Upper lobe of right lung (tissue), 1 donor: ENCODE data around the gene CCDC24. TPM values are rescaled to one million over a fixed set of nuclear protein-coding genes. Genes with fewer than 3 reads are reported as not detected.

ENCODE experiments used
- ATAC-seq: fragments of 200-7000 bp; cut with Tn5 transposase; one replicate; pipeline ENCODE4 v1.9.1; 2020; ENCODE audit warnings: mild to moderate bottlenecking, moderate library complexity
- DNase-seq: peaks from one replicate; pipeline ENCODE4 v3.0.0-alpha.2; 2020
- H3K27ac ChIP-seq: fragments of 200-600 bp; one replicate; pipeline ENCODE4 v1.8.0; 2022
- H3K27me3 ChIP-seq: fragments of 200-600 bp; one replicate; pipeline ENCODE4 v1.8.0; 2022; ENCODE audit warnings: mild to moderate bottlenecking
- H3K36me3 ChIP-seq: fragments of 200-600 bp; one replicate; pipeline ENCODE4 v1.8.0; 2022
- H3K4me1 ChIP-seq: fragments of 200-600 bp; one replicate; pipeline ENCODE4 v1.8.0; 2022
- H3K4me3 ChIP-seq: fragments of 200-600 bp; one replicate; pipeline ENCODE4 v1.8.0; 2022; ENCODE audit warnings: mild to moderate bottlenecking
- H3K9me3 ChIP-seq: fragments of 200-600 bp; one replicate; pipeline ENCODE4 v1.8.0; 2022
- CTCF ChIP-seq: fragments of 200-600 bp; IDR thresholded peaks from one replicate; pipeline ENCODE4 v1.8.0; 2022; ENCODE audit warnings: antibody characterized with exemption
- intact Hi-C: fragments of 100-400 bp; cut with DNase I; formaldehyde crosslinking; loops from one replicate; pipeline ENCODE4 v1.11.0; 2022
- total RNA-seq: library from RNA; stranded (reverse); fragmentation: NEBNext Ultra II Directional; extraction: Animal tissue kit (Norgen Biotek cat#: 25700); gene quantifications from one replicate; pipeline ENCODE4 v1.2.1, GENCODE V29; 2021
- donor health status: DM: no; HTN: yes; CAD: no; lungs with severe emphysema.

The CCDC24 gene
- total RNA-seq, 1 donor from 2014 or later = 5.3 TPM

DNA sequence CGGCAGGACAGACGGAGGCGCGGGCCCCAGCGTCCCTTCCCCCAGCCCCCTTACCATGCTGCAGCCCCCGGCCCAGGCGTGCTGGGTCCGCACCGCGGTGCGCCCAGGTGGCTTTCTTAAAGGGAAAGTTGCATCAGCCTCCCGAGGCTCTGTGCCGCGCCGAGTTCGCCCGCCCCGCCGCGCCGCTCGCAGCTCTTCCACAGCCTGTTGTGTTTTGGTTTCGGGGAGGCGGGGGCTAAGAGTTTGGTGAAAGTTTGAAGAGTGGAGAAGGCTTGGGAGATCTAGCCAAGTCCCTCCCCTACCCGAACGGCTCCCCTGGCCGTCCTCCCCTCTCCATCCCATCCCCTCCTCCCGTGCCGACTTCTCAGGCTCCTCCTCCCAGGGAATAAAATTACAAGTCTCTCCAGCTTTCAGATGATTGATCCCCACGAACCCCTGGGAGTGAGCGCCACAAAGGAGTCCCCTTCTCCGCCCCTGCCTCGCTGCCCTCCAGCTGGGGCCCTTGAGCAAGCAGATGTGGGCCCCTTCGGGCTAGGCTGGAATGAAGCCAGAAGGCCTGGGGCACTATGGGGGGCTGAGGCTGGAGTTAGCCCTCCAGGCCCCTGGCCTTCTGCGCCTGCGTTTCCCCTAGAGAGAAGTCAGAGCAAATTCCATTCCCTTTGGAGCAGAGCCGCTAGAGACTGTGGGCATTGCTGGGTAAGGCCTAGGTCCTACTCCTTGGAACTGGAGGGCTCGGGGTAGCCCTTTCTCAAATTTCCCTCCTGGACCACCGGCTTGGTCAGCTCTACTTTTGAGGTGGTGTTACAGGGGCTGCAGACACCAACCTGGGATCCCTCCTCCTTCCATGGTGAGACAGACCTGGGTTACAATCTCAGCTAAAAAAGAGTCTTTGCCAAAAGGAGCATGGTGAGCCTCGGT is 40.1 kb downstream of the CCDC24 start, which contains the start of gene SLC6A9:
Gene SLC6A9 (minus strand): TSS at position 211 of the 918 bp plus-strand sequence. CDS start 7,185 bp downstream, outside the sequence.
- H3K36me3 ChIP-seq = no peaks in the 10 kb centered on the region
- H3K9me3 ChIP-seq = no peaks in the 10 kb centered on the region
- intact Hi-C loops = no loop called here
- peaks cover 27% of the 10 kb centered on the region for H3K4me1 ChIP-seq
- peak within 1 kb of the TSS; percentile 85 for H3K4me3 ChIP-seq
- H3K27ac ChIP-seq = peak within 1 kb of the TSS; percentile 65
- no peak for TF ChIP-seq CTCF
- no peaks in the 10 kb centered on the region for H3K27me3 ChIP-seq
- DNase-seq = peak; percentile 79
- ATAC-seq = peak; percentile 50

DNA sequence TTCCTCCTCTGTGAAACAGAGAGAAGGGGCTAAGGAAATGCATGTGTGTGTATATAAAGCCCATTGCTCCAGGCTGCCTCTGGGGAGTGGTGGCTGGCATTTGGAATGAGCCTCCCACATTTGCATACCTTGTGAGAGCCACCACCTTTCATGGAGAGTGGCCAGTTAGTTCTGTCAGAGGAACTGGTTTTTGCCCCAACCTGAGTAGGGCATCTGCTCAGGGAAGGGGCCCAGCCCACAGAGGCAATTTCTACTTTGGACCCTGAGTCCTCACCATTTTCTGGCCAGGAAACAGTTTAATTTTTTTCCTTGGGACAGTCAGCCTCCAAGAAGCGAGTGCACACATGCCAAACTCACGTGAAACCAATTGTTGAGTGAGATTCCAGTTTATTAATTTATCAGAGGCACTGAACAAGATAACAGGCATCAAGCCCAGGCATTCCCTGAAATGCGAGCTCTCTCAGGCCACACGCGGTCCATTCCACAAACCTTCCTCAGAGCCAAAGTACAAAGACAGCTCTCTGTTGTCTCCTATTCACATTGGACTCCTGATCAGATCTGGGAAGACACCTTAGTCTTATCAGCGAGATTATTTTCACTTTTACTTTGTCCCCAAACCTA is 40.9 kb downstream of the CCDC24 start:
- TF ChIP-seq CTCF = no peak
- peak overlapping the region; percentile 51 for H3K27ac ChIP-seq
- no peak for DNase-seq
- no peak for ATAC-seq
- no peaks in the 10 kb centered on the region for H3K27me3 ChIP-seq
- H3K36me3 ChIP-seq = no peaks in the 10 kb centered on the region
- H3K9me3 ChIP-seq = no peaks in the 10 kb centered on the region
- H3K4me3 ChIP-seq = no peak overlapping the region
- intact Hi-C loops = no loop called here
- peaks cover 31% of the 10 kb centered on the region for H3K4me1 ChIP-seq

- Histone ChIP-seq H3K36me3 (no peaks in the 10 kb centered on the region), H3K9me3 (no peaks in the 10 kb centered on the region), H3K4me1 (peaks cover 31% of the 10 kb centered on the region), H3K27ac (no peak overlapping the region), H3K27me3 (no peaks in the 10 kb centered on the region), H3K4me3 (no peak overlapping the region)
- TF ChIP-seq CTCF = no peak
- ATAC-seq (no peak), DNase-seq (no peak)
- intact Hi-C loops = no loop called here
Measured at GRCh38 chr1:44033041-44033575, 41.7 kb downstream of the CCDC24 start.

- Histone ChIP-seq H3K4me3 (no peak overlapping the region), H3K27me3 (no peaks in the 10 kb centered on the region), H3K27ac (no peak overlapping the region), H3K9me3 (no peaks in the 10 kb centered on the region), H3K36me3 (no peaks in the 10 kb centered on the region), H3K4me1 (peaks cover 28% of the 10 kb centered on the region)
- intact Hi-C loops = no loop called here
- DNase-seq = no peak
- no peak for TF ChIP-seq CTCF
- no peak for ATAC-seq
Measured at GRCh38 chr1:44033756-44034155, 42.4 kb downstream of the CCDC24 start.

GRCh38 chr1:44034423-44034822 is 43.0 kb downstream of the CCDC24 start:
- ATAC-seq = no peak
- intact Hi-C loops = no loop called here
- H3K27me3 ChIP-seq = no peaks in the 10 kb centered on the region
- no peak overlapping the region for H3K27ac ChIP-seq
- no peaks in the 10 kb centered on the region for H3K36me3 ChIP-seq
- DNase-seq = no peak
- no peak overlapping the region for H3K4me3 ChIP-seq
- H3K9me3 ChIP-seq = no peaks in the 10 kb centered on the region
- TF ChIP-seq CTCF = no peak
- peaks cover 21% of the 10 kb centered on the region for H3K4me1 ChIP-seq
